SHP77 (cell line): ENCODE results near the gene TAC1.
"Not testable (repeated sequence)": the region's sequence is repeated elsewhere in the genome, so short reads cannot be mapped to it uniquely, and the experiment has no call there.

Source experiments
- DNase-seq, 2 experiments: peaks; one replicate each; lab custom pipeline; 2025; lab: John Stamatoyannopoulos, UW

TAC1 gene

GRCh38 chr7:97731736-97732564 lies at the start of gene TAC1:
TSS of gene TAC1 (plus strand) at chr7:97732086. CDS start at chr7:97732613, 527 bp downstream.
- DNase-seq = no peak

- no peak for DNase-seq
Measured at GRCh38 chr7:97685952-97686351, 45.9 kb upstream of the TAC1 start.

GRCh38 chr7:97693586-97693985 lies 38.3 kb upstream of the TAC1 start:
- no peak for DNase-seq

GRCh38 chr7:97694355-97694754 lies 37.5 kb upstream of the TAC1 start:
- DNase-seq = no peak

- no peak for DNase-seq
Measured at GRCh38 chr7:97697396-97697795, 34.5 kb upstream of the TAC1 start.

- DNase-seq = no peak
Measured at GRCh38 chr7:97722386-97722785, 9.5 kb upstream of the TAC1 start.

- DNase-seq = no peak
Measured at GRCh38 chr7:97732565-97733275, 834 bp downstream of the TAC1 start.

GRCh38 chr7:97733276-97734161 lies 1.6 kb downstream of the TAC1 start:
- no peak for DNase-seq

- no peak for DNase-seq
Measured at GRCh38 chr7:97734255-97734654, 2.4 kb downstream of the TAC1 start.

GRCh38 chr7:97735075-97735474 lies 3.2 kb downstream of the TAC1 start:
- no peak for DNase-seq

GRCh38 chr7:97748482-97748881 lies 16.6 kb downstream of the TAC1 start:
- DNase-seq = no peak

GRCh38 chr7:97751566-97751965 lies 19.7 kb downstream of the TAC1 start:
- no peak for DNase-seq

- no peak for DNase-seq
Measured at GRCh38 chr7:97752215-97752614, 20.3 kb downstream of the TAC1 start.

- DNase-seq = no peak
Measured at GRCh38 chr7:97757824-97758223, 25.9 kb downstream of the TAC1 start.

- DNase-seq = no peak
Measured at GRCh38 chr7:97770850-97771249, 39.0 kb downstream of the TAC1 start.

GRCh38 chr7:97771576-97771975 lies 39.7 kb downstream of the TAC1 start:
- no peak for DNase-seq

GRCh38 chr7:97772045-97772901 lies 40.4 kb downstream of the TAC1 start:
- no peak for DNase-seq

- not testable (repeated sequence) for DNase-seq
Measured at GRCh38 chr7:97786398-97786797, 54.5 kb downstream of the TAC1 start.
